DND-41 (cell line): Measurements from ENCODE around the gene CYP46A1.

Experiments
- CTCF ChIP-seq: IDR thresholded peaks from 2 replicates; pipeline ENCODE4 v1.5.1; 2012; ENCODE audit warnings: borderline replicate concordance, low read length, moderate library complexity, mild to moderate bottlenecking; ENCODE audit not compliant: poor library complexity, severe bottlenecking; ENCODE audit errors: extremely low read depth
- EZH2 ChIP-seq: IDR thresholded peaks from 3 replicates; pipeline ENCODE4 v1.6.1; 2012; ENCODE audit warnings: borderline replicate concordance, low read depth, mild to moderate bottlenecking, moderate library complexity, low read length, inconsistent platforms; ENCODE audit not compliant: severe bottlenecking

GRCh38 chr14:99676657-99677056, 7.4 kb upstream of the CYP46A1 start:
- TF ChIP-seq CTCF (no peak), EZH2 (no peak)
